PFSK-1 (cell line): ENCODE data around the gene TMEM61.

Source experiments
- POLR2AphosphoS5 ChIP-seq: IDR thresholded peaks from 2 replicates; pipeline ENCODE4 v1.6.1; 2012; ENCODE audit warnings: low read depth, mild to moderate bottlenecking, control low read depth, low read length, moderate library complexity
- SIN3A ChIP-seq: IDR thresholded peaks from 2 replicates; pipeline ENCODE4 v1.6.1; 2012; ENCODE audit warnings: mild to moderate bottlenecking, low read length, moderate library complexity, borderline replicate concordance; ENCODE audit not compliant: insufficient read depth
- TAF1 ChIP-seq: IDR thresholded peaks from 2 replicates; pipeline ENCODE4 v1.6.1; 2012; ENCODE audit warnings: low read length, control low read depth, borderline replicate concordance; ENCODE audit not compliant: insufficient read depth
- TF ChIP-seq, protein P1 (sequence below), 2 experiments: IDR thresholded peaks; 2 replicates each; pipeline versions ENCODE4 v1.6.1 to v1.8.0; 2011 to 2012; ENCODE audit warnings: low read depth in 2 of 2, low read length in 2 of 2, control low read depth in 1 of 2, inconsistent platforms in 1 of 2, mild to moderate bottlenecking in 1 of 2, moderate library complexity in 1 of 2; ENCODE audit not compliant: insufficient read depth in 1 of 2

- TF ChIP-seq TAF1 = no peak
- TF ChIP-seq SIN3A = no peak
- TF ChIP-seq POLR2AphosphoS5 = no peak
- TF ChIP-seq, protein P1, sequence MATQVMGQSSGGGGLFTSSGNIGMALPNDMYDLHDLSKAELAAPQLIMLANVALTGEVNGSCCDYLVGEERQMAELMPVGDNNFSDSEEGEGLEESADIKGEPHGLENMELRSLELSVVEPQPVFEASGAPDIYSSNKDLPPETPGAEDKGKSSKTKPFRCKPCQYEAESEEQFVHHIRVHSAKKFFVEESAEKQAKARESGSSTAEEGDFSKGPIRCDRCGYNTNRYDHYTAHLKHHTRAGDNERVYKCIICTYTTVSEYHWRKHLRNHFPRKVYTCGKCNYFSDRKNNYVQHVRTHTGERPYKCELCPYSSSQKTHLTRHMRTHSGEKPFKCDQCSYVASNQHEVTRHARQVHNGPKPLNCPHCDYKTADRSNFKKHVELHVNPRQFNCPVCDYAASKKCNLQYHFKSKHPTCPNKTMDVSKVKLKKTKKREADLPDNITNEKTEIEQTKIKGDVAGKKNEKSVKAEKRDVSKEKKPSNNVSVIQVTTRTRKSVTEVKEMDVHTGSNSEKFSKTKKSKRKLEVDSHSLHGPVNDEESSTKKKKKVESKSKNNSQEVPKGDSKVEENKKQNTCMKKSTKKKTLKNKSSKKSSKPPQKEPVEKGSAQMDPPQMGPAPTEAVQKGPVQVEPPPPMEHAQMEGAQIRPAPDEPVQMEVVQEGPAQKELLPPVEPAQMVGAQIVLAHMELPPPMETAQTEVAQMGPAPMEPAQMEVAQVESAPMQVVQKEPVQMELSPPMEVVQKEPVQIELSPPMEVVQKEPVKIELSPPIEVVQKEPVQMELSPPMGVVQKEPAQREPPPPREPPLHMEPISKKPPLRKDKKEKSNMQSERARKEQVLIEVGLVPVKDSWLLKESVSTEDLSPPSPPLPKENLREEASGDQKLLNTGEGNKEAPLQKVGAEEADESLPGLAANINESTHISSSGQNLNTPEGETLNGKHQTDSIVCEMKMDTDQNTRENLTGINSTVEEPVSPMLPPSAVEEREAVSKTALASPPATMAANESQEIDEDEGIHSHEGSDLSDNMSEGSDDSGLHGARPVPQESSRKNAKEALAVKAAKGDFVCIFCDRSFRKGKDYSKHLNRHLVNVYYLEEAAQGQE (IDR thresholded peaks at IDR 0.05; ENCODE audit: insufficient read depth in 1 of 2, low read depth in 2 of 2, low read length in 2 of 2) = 0 out of 4 replicates have a peak, but pooled peaks of 1 of the 2 experiments have one; percentile 40
These were observed 41.6 kb downstream of the TMEM61 start for GRCh38 chr1:55021942-55022546.
